Immature natural killer cell (primary cell): ENCODE data around the gene PLEK2. TPM values are rescaled to one million over a fixed set of nuclear protein-coding genes. Genes with fewer than 3 reads are reported as not detected.

Source experiments
- DNase-seq, 3 donors: peaks; one replicate each; pipeline ENCODE4 v3.0.0; 2022; ENCODE audit warnings: mixed read lengths in 1 of 3
- H3K27ac Mint-ChIP-seq, 6 donors: one replicate each; pipeline ENCODE4 v1.8.0; 2020; ENCODE audit warnings: mixed read lengths in 6 of 6, mild to moderate bottlenecking in 5 of 6, inconsistent platforms in 4 of 6, moderate library complexity in 3 of 6
- H3K27me3 Mint-ChIP-seq, 3 donors: one replicate each; pipeline ENCODE4 v1.8.0; 2020 to 2021; ENCODE audit warnings: low read depth in 3 of 3, mild to moderate bottlenecking in 3 of 3, mixed read lengths in 3 of 3, moderate library complexity in 3 of 3, inconsistent platforms in 1 of 3
- H3K36me3 Mint-ChIP-seq, 3 donors: one replicate each; pipeline ENCODE4 v1.8.0; 2020; ENCODE audit warnings: mixed read lengths in 3 of 3, inconsistent platforms in 2 of 3, mild to moderate bottlenecking in 2 of 3
- H3K4me1 Mint-ChIP-seq, 2 donors: one replicate each; pipeline ENCODE4 v1.8.0; 2020; ENCODE audit warnings: inconsistent platforms in 2 of 2, mild to moderate bottlenecking in 2 of 2, mixed read lengths in 2 of 2, moderate library complexity in 1 of 2
- H3K4me3 Mint-ChIP-seq, 5 donors: one replicate each; pipeline ENCODE4 v1.8.0; 2020; ENCODE audit warnings: mild to moderate bottlenecking in 5 of 5, mixed read lengths in 5 of 5, inconsistent platforms in 3 of 5, moderate library complexity in 3 of 5
- H3K9me3 Mint-ChIP-seq, 6 donors: one replicate each; pipeline ENCODE4 v1.8.0; 2020; ENCODE audit warnings: mild to moderate bottlenecking in 6 of 6, mixed read lengths in 6 of 6, inconsistent platforms in 4 of 6, moderate library complexity in 3 of 6
- polyA plus RNA-seq, 3 donors: library from polyadenylated mRNA; unstranded; fragments of 300-500 nt; fragmentation: Illumina TruSeq; gene quantifications; one replicate each; pipeline ENCODE4 v1.2.3, GENCODE V29; 2021

The PLEK2 gene
- polyA plus RNA-seq, 3 donors from 2014 or later, result not detected

GRCh38 chr14:67385618-67386017 lies 26.3 kb downstream of the PLEK2 start:
- H3K36me3 Mint-ChIP-seq, result peaks cover 25 to 55% (median 27%) of the 10 kb centered on the region in 3 donors
- DNase-seq, result no peak
- H3K27ac Mint-ChIP-seq, result no peak overlapping the region
- H3K4me3 Mint-ChIP-seq, result no peak overlapping the region
- no peaks in the 10 kb centered on the region for H3K4me1 Mint-ChIP-seq
- no peaks in the 10 kb centered on the region for H3K27me3 Mint-ChIP-seq
- no peaks in the 10 kb centered on the region for H3K9me3 Mint-ChIP-seq

DNA sequence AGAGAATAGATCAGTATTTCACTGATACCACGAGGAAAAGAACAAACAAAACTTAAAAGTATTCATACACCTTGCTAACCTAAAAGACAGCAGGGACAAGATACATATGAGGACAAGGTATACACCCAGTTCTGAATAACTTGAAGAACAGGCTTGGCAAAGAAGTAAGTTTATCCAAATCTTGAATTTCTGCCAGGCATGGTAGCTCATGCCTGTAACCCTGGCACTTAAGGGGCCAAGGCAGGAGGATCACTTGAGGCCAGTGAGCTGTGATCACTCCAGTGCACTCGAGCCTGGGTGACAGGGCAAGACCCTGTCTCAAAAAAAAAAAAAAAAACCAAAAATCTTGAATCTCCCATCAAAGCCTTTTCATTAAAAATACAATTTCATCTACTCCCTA lies 26.8 kb downstream of the PLEK2 start:
- H3K4me3 Mint-ChIP-seq, result no peak overlapping the region
- H3K9me3 Mint-ChIP-seq, result no peaks in the 10 kb centered on the region
- H3K27ac Mint-ChIP-seq, result no peak overlapping the region
- H3K36me3 Mint-ChIP-seq, result peaks cover 27 to 60% (median 28%) of the 10 kb centered on the region in 3 donors
- H3K4me1 Mint-ChIP-seq, result no peaks in the 10 kb centered on the region
- DNase-seq, result no peak
- no peaks in the 10 kb centered on the region for H3K27me3 Mint-ChIP-seq

DNA sequence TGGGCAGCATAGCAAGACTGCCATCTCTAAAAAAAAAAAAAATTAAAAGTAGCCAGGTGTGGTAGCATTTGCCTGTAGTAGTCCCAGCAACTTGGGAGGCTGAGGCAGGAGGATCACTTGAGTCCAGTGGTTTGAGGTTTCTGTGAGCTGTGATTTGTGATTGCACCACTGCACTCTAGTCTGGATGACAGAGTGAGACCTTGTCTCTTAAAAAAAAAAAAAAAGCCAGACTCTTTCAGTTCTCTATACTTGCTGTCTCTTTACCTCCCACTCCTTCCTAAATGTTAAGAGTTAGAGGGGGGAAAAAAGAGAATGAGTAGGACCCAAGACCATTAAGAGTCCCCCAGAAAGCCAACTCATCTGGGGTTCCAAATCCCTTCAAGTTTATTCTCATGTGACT lies 34.0 kb downstream of the PLEK2 start:
- Mint-ChIP-seq H3K27me3 (no peaks in the 10 kb centered on the region), H3K36me3 (peaks cover 41 to 62% (median 46%) of the 10 kb centered on the region in 3 donors), H3K27ac (peak overlapping the region in 1 of 6 donors; percentile 27), H3K9me3 (no peaks in the 10 kb centered on the region), H3K4me1 (peaks cover 8 to 27% of the 10 kb centered on the region in 2 donors), H3K4me3 (no peak overlapping the region)
- no peak for DNase-seq

- H3K27me3 Mint-ChIP-seq, result no peaks in the 10 kb centered on the region
- H3K4me3 Mint-ChIP-seq, result no peak overlapping the region
- no peaks in the 10 kb centered on the region for H3K9me3 Mint-ChIP-seq
- H3K4me1 Mint-ChIP-seq, result peaks cover 10 to 60% of the 10 kb centered on the region in 2 donors
- peak overlapping the region in 2 of 6 donors; percentile 13 to 39 for H3K27ac Mint-ChIP-seq
- H3K36me3 Mint-ChIP-seq, result peaks cover 16 to 34% (median 28%) of the 10 kb centered on the region in 3 donors
- no peak for DNase-seq
Observed at GRCh38 chr14:67373347-67373746, 38.6 kb downstream of the PLEK2 start.

- H3K27me3 Mint-ChIP-seq, result no peaks in the 10 kb centered on the region
- H3K9me3 Mint-ChIP-seq, result no peaks in the 10 kb centered on the region
- H3K36me3 Mint-ChIP-seq, result peaks cover 18 to 33% (median 30%) of the 10 kb centered on the region in 3 donors
- H3K4me1 Mint-ChIP-seq, result peaks cover 11 to 63% of the 10 kb centered on the region in 2 donors
- H3K27ac Mint-ChIP-seq, result no peak overlapping the region
- DNase-seq, result no peak
- H3K4me3 Mint-ChIP-seq, result no peak overlapping the region
Observed at GRCh38 chr14:67372833-67373232, 39.1 kb downstream of the PLEK2 start.

DNA sequence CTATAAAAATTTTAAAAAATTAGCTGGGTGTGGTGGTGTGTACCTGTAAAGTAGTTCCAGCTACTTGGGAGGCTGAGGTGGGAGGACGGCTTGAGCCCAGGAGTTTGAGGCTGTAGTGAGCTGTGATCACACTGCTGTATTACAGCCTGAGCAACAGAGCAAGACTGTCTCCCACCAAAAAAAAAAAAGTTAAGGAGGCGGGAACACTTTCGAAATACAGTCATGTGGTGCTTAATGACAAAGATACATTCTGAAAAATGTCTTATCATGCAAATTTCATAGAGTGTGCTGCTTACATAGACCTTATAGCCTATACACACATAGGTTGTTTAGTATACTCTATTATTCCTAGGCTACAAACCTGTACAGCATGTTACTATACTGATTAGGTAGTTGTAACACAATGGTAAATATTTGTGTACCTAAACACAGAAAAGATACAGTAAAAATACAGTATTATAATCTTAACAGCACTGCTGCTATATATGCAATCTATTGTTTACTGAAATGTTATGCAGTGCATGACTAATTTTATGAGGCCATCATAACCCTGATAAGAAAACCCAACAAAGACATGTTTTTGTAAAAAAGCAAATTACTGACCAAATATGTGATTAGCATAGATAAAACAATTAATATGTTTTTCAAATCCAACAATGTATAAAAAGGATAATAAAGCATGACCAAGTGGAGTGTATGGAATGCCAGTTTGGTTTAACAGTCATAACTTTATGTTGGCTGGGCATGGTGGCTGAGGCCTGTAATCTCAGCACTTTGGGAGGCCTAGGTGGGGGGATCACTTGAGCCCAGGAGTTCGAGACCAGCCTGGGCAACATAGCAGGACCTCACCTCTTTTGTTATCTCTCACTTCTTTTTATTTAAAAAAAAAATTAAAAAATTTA lies 40.5 kb downstream of the PLEK2 start:
- H3K4me3 Mint-ChIP-seq, result no peak overlapping the region
- no peak overlapping the region for H3K27ac Mint-ChIP-seq
- H3K36me3 Mint-ChIP-seq, result peaks cover 14 to 25% (median 25%) of the 10 kb centered on the region in 3 donors
- no peak for DNase-seq
- no peaks in the 10 kb centered on the region for H3K9me3 Mint-ChIP-seq
- H3K4me1 Mint-ChIP-seq, result peaks cover 15 to 72% of the 10 kb centered on the region in 2 donors
- H3K27me3 Mint-ChIP-seq, result no peaks in the 10 kb centered on the region

GRCh38 chr14:67370830-67371229 lies 41.1 kb downstream of the PLEK2 start:
- Mint-ChIP-seq H3K27ac (peak overlapping the region in 1 of 6 donors; percentile 34), H3K27me3 (no peaks in the 10 kb centered on the region), H3K4me1 (peaks cover 15 to 75% of the 10 kb centered on the region in 2 donors), H3K9me3 (no peaks in the 10 kb centered on the region), H3K36me3 (peaks cover 13 to 26% (median 22%) of the 10 kb centered on the region in 3 donors), H3K4me3 (no peak overlapping the region)
- no peak for DNase-seq

DNA sequence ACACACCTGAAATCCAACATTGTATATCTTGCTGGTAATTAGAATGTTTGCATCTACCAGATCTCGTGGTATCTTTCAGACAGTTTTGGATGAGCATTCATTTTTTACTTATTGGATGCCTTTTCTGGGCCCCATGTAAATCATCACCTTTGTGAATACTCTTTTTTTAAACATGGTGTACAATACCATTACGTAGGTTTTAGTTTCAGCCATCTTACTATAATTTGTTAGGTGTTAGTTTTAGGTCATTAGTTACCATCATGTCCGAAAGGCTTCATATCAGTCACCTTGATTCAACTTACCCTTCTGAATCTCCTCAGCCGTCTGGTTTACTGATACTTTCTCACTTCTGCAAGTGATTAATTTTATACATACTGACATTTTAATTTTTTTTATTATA lies 46.5 kb downstream of the PLEK2 start:
- H3K27me3 Mint-ChIP-seq, result no peaks in the 10 kb centered on the region
- peaks cover 27 to 79% of the 10 kb centered on the region in 2 donors for H3K4me1 Mint-ChIP-seq
- no peak overlapping the region for H3K4me3 Mint-ChIP-seq
- H3K27ac Mint-ChIP-seq, result no peak overlapping the region
- H3K9me3 Mint-ChIP-seq, result no peaks in the 10 kb centered on the region
- peaks cover 11 to 25% (median 24%) of the 10 kb centered on the region in 3 donors for H3K36me3 Mint-ChIP-seq
- no peak for DNase-seq

DNA sequence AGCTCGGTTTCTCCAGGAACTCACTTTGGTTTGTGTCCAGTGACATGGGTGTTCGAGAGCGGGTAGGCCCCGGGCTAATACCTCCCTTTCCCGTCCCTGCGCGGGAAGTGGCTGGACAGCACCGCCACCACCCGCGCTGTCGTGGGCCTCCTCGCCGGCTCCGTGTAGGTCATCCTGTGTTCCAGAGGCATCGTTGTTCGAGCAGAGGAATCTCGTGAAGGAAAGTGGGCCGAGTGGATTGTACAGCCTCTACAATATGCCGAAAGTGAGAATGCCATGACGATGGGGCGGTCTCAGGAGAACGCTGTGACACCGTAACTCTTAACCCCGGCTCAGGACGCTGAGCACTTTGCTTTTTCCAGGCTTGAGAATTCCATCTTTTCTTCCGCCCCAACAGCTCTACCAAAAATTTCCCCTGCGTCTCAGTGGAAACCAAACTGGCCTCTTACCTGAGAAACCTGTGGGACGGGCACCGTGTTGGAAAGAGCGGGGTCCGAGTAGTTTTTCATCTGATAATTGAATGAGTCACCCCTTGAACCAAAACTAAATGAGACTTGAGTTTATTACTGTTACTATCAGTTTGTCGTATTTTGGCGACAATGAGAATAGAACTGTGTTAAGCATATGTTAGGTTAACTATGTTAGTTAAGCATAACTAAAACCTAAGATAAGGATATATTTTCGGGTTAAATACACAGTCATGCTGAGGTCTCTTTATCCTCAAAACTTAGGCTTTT lies 51.3 kb downstream of the PLEK2 start:
- DNase-seq, result no peak
- H3K4me3 Mint-ChIP-seq, result peak overlapping the region; percentile 97 to 99 (median 99)

DNA sequence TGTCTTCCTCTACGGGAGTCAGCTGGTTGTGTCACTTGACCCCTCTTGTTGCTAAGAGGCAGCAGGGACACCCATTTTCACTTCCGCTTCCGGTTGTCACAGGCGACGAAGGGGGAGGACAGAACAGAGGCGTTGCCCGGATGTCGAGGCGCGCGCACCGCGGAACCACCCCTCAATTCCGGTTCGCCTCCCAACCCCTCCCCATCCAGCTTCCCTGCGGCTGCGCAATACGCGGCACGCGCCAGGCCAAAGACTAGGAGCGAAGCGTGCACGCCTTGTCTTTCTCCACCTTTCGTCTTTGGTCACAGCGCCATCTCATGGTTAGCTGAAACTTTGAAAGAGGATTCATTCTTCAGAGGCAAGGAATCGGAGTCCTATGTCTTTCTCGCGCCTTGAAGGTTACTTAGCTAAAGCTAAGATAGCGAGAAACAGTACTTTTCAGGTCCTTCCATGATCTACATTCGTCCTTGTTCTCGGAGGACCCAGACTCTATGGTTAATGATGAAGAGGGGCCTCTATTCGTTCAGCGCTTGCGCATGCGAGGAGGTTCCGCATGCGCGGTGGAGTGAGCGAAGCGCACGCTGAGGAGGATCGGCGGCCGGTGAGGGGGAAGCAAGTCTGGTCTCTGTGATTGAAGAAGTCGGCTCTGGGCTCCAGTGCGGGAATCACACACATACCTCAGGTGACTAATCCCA lies 52.0 kb downstream of the PLEK2 start, which contains the start of the genes ATP6V1D and EIF2S1:
Gene ATP6V1D, minus strand, starts transcription at position 30 of the 695 bp plus-strand sequence. CDS start 106 bp downstream, outside the sequence.
Gene EIF2S1, plus strand, starts transcription at position 554 of the 695 bp plus-strand sequence. CDS start 4,440 bp downstream, outside the sequence.
- Mint-ChIP-seq H3K4me3 (peak within 1 kb of the TSS; percentile 97 to 99 (median 99)), H3K27ac (peak within 1 kb of the TSS; percentile 94 to 100 (median 98)), H3K36me3 (peaks cover 0 to 5% (median 0%) of the 10 kb centered on the region in 3 donors), H3K9me3 (no peaks in the 10 kb centered on the region), H3K4me1 (peaks cover 50 to 81% of the 10 kb centered on the region in 2 donors), H3K27me3 (peaks cover 8 to 9% (median 8%) of the 10 kb centered on the region in 3 donors)
- peak; percentile 100 for DNase-seq

More for the DNA sequence above, 51.3 kb downstream of the PLEK2 start:
- peak overlapping the region; percentile 94 to 100 (median 98) for H3K27ac Mint-ChIP-seq
- H3K9me3 Mint-ChIP-seq, result no peaks in the 10 kb centered on the region
- peaks cover 0 to 10% (median 5%) of the 10 kb centered on the region in 3 donors for H3K36me3 Mint-ChIP-seq
- H3K27me3 Mint-ChIP-seq, result peaks cover 8 to 9% (median 8%) of the 10 kb centered on the region in 3 donors
- peaks cover 52 to 79% of the 10 kb centered on the region in 2 donors for H3K4me1 Mint-ChIP-seq

- Mint-ChIP-seq H3K36me3 (no peaks in the 10 kb centered on the region), H3K9me3 (no peaks in the 10 kb centered on the region), H3K27me3 (peaks cover 8 to 9% (median 8%) of the 10 kb centered on the region in 3 donors), H3K27ac (peak overlapping the region; percentile 94 to 100 (median 98)), H3K4me1 (peaks cover 46 to 75% of the 10 kb centered on the region in 2 donors), H3K4me3 (peak overlapping the region; percentile 97 to 99 (median 99))
- DNase-seq, result peak in 1 of 3 donors; percentile 4
Observed at GRCh38 chr14:67358924-67359774, 52.8 kb downstream of the PLEK2 start.

GRCh38 chr14:67357969-67358354 lies 54.0 kb downstream of the PLEK2 start:
- no peak for DNase-seq
- no peaks in the 10 kb centered on the region for H3K36me3 Mint-ChIP-seq
- peak overlapping the region in 4 of 6 donors; percentile 38 to 100 (median 84) for H3K27ac Mint-ChIP-seq
- no peaks in the 10 kb centered on the region for H3K9me3 Mint-ChIP-seq
- peak overlapping the region; percentile 97 to 99 (median 99) for H3K4me3 Mint-ChIP-seq
- peaks cover 45 to 63% of the 10 kb centered on the region in 2 donors for H3K4me1 Mint-ChIP-seq
- peaks cover 8 to 9% (median 8%) of the 10 kb centered on the region in 3 donors for H3K27me3 Mint-ChIP-seq
